LHCN-M2 (cell line): Measurements from ENCODE around the gene IL17RD. TPM values are rescaled to one million over a fixed set of nuclear protein-coding genes. Genes with fewer than 3 reads are reported as not detected.

Experiments
- DNase-seq: peaks from one replicate; pipeline ENCODE4 v3.0.0-alpha.2; 2012; ENCODE audit warnings: low read depth
- total RNA-seq: library from RNA; depleted of rRNA; stranded (reverse); fragments of >200 nt; gene quantifications from 2 replicates; pipeline ENCODE4 v1.2.3, GENCODE V29; 2014

IL17RD gene
- total RNA-seq, 1 experiment from 2014 or later, result 0.92 TPM

GRCh38 chr3:57158813-57159738, 6.1 kb downstream of the IL17RD start:
- DNase-seq, result peak; percentile 9

GRCh38 chr3:57158325-57158724, 6.8 kb downstream of the IL17RD start:
- DNase-seq, result no peak

DNA sequence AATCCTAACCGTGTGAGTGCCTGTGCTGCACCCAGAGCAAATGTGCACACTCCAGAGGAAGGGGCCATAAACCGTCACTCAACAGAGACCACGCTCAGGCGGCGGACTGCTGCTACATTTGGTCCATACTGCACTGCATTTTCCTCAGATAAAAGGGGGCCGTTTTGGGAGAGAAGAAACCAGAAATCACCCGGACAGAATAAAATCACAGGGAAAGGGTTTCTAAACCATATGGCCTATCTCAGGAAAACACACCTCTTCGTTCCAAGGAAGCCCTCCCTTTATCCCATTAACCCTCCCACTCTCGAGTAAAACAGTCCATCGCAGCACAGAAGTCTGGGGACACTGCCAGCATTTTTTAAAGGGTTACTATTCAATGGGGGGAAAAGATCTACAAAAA, 7.6 kb downstream of the IL17RD start:
- DNase-seq, result no peak

DNA sequence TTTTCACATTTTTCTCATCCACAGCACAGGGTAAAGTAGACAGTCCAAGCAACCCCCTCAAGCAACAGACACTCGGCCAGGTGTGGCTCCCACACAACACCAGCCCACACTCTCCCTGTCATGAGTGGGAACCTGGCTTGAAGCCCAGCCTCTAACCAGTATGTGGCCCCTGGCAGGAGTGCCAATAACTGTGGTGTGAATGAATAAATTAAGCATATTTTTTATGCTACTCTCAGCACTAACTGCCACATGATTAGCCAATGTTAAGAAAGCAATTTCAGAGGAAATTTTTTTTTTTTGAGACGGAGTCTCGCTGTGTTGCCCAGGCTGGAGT, 9.9 kb downstream of the IL17RD start:
- no peak for DNase-seq

- DNase-seq, result no peak
Observed at GRCh38 chr3:57154470-57155309, 10.5 kb downstream of the IL17RD start.

DNA sequence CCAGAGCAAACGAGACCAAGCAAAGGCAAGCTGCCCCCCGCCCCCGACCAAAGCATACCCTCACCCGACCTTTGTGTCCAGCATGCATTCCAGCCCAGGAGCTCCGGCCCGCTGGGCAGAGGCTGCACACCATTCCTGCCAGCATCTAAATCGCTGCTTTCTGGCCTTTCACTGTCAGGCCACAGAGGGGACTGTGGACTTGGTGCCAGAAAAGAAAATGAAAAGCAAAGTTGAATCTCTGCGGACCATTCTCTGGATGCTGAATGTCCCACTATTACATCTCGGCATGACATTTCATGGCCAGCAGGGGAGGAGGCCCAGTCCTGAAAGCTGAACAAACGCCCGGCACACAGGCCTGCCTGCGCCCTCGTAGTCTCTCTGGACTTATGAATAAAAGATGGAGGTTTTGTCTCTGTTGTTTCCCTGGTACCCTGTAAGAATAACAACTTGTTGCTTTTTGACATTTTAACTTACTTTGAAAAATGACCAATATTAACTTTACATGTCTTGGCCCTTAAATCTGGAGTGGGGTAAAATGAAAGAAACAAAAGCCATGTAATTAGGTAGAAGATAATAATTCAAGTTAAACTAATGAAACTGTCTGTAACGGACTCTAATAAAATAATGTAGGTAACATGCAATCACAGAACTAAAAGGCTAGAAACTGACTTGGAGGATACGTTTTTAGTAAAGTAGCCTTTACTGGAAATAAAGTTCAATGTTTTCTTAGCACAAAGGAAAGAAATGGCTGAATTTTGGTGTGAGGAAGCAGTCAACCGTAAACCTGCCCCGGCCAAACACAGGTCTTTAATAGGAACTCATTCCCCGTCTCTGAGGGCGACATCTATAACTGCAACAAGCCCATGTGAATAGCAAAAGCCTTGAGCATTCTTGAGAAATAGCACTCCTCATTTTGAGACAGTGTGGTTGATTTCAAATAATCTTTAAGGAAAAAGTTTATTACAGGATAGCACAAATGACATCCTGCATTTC, 12.7 kb downstream of the IL17RD start:
- no peak for DNase-seq

DNA sequence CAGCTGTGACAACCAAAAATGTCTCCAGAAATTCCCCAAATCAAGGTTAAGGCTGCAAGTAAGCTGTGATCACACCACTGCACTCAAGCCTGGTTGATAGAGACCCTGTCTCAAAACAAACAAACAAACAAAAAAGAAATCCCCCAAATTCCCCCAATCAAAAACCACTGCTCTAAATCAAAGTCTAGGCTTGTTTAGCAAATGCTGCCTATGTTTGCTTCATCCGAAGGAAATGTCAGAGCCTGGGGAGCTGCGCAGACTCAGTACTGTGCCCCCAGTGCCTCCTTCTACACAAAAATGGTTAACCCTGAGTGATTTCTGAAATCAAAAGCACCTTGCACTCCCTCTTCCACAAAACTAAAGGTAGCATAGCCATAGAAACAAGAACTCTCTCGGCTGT, 13.4 kb downstream of the IL17RD start:
- DNase-seq, result no peak

GRCh38 chr3:57151021-57151449, 14.1 kb downstream of the IL17RD start:
- peak; percentile 35 for DNase-seq

GRCh38 chr3:57150113-57150581, 15.0 kb downstream of the IL17RD start:
- no peak for DNase-seq

- no peak for DNase-seq
Observed at GRCh38 chr3:57147071-57147470, 18.1 kb downstream of the IL17RD start.

DNA sequence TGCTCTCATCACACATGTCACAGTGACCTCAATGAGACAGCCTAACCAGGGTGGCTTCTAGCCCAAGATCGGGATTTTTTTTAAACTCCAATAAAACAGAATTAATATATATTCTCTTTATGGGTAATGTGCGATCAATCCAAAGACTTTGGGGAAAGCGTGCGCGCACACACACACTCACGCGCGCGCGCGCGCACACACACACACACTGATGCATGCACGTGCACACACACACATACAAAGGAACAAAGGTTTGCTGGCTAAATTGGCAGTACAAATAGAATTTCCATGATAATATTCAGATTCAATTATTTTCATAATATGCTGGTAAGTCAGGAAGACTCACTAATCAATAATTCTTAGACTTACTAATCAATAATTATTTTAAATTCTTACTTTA, 19.3 kb downstream of the IL17RD start:
- DNase-seq, result no peak

- no peak for DNase-seq
Observed at GRCh38 chr3:57144952-57145351, 20.2 kb downstream of the IL17RD start.

GRCh38 chr3:57143886-57144459, 21.2 kb downstream of the IL17RD start:
- no peak for DNase-seq

- DNase-seq, result no peak
Observed at GRCh38 chr3:57142411-57142723, 22.8 kb downstream of the IL17RD start.

DNA sequence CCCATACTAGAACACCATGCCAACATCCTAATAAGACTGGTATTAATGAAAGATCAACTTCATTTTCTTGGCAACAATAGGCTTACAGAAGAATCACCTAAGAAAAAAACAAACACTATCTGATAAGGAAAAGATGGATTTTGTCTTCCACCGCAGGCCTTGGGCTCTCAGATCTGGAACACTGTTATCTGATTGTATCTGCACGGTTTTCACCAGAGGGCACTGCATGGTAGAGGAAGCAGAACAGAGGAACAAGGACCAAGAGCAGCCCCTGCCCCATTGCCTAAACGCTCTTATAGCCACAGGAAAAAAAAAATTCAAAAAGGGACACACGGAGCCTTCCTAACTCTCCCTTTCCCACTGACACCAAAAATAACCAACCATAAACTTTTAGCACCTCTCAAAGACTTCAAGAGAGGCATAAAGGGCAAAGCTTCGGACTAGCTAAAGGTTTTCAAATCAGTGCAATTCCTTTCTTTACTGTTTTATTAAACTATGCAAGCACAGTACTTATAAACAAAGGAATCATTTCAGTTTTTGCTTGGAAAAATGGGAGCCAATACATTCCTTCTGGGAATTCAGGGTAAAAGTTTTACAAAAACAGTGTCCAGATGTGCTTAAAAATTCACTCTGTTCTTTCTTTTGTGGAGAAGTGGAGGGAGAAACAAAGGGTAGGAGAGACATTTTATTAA, 23.3 kb downstream of the IL17RD start:
- DNase-seq, result no peak

DNA sequence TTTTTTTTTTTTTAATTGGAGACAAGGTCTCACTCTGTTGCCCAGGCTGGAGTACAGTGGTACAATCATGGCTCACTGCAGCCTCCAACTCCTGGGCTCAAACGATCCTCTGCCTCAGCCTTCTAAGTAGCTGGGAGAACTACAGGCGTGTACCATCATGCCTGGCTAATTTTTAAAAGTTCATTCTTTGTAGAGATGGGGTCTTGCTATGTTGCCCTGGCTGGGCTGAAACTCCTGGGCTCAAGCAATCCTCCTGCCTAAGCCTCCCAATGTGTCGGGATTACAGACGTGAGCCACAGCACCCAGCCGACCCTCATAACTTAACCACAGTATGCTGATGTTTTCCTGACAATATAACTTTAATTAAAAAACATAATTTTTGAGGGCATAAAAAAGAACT, 24.3 kb downstream of the IL17RD start:
- no peak for DNase-seq

GRCh38 chr3:57135964-57136719, 29.0 kb downstream of the IL17RD start:
- no peak for DNase-seq

DNA sequence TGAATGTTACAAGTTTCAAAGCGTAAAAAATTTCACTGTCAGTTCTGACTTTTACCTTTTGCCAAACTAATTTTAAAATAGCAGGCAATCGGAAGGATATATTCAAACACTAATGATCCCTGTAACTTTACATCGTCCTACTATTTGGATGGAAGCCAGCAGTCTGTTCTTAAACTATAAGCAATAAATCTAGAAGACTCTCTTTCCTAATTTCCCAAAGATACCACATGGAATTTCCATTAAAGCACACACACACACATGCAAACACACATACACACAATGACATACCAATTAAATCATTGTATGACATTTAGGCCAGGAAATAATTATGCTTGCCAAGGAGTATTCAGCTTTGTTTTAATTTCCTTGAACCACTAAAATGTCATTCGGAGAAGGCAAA, 32.0 kb downstream of the IL17RD start:
- no peak for DNase-seq

DNA sequence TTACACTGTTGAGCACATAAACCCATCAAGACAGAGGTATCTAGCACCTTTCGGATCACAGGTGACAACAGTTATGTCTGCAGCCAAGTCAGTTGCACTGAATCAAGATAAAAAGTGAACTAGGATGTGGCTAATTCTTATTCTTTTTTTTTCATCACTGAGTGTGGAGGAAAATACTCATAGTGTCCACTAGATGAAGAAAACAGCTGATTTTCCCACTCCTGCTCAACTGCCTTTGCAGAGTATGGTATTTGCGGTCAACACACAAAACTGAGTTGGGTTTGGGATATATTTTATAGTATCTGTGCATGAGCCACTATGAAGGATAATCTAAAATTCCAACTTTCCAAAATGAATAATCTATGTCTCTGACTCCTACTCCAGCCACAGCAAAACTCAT, 32.5 kb downstream of the IL17RD start:
- DNase-seq, result no peak

- DNase-seq, result no peak
Observed at GRCh38 chr3:57131210-57131588, 34.0 kb downstream of the IL17RD start.
